Tibial artery (tissue), 4 donors: ENCODE measurements around the gene SDC3.

Experiments
- DNase-seq, 2 donors: peaks; one replicate each; pipeline ENCODE4 v3.0.0-alpha.2; 2019
- H3K27ac ChIP-seq, 2 donors: fragments of 200-600 bp; sonication (generic) in 1 of 2; 1 replicate in 1 of 2; 2 replicates in 1 of 2; pipeline ENCODE4 v1.5.1; 2018 to 2019; ENCODE audit warnings: mild to moderate bottlenecking in 1 of 2
- H3K27me3 ChIP-seq, 2 donors: fragments of 200-600 bp; sonication (generic) in 1 of 2; one replicate each; pipeline versions ENCODE4 v1.5.1 to v1.6.0; 2016 to 2019
- H3K36me3 ChIP-seq, 3 donors: fragments of 200-600 bp; sonication (generic) in 2 of 3; one replicate each; pipeline ENCODE4 v1.5.1; 2016 to 2019; ENCODE audit warnings: mild to moderate bottlenecking in 2 of 3
- H3K4me1 ChIP-seq, 4 donors: fragments of 200-600 bp; sonication (generic) in 2 of 4; 1 replicate in 3 of 4; 2 replicates in 1 of 4; pipeline ENCODE4 v1.5.1; 2016 to 2019
- H3K4me3 ChIP-seq, 2 donors: fragments of 200-600 bp; sonication (generic) in 1 of 2; 1 replicate in 1 of 2; 2 replicates in 1 of 2; pipeline ENCODE4 v1.5.1; 2018 to 2019; ENCODE audit warnings: mild to moderate bottlenecking in 2 of 2
- H3K9me3 ChIP-seq, 3 donors: fragments of 200-600 bp; sonication (generic) in 1 of 3; one replicate each; pipeline ENCODE4 v1.5.1; 2016 to 2019
- CTCF ChIP-seq, 2 experiments: fragments of 200-600 bp in 1 of 2; fragments of 450-650 bp in 1 of 2; IDR thresholded peaks; one replicate each; pipeline ENCODE4 v1.5.1; 2017 to 2019; ENCODE audit warnings: antibody characterized with exemption in 2 of 2, mild to moderate bottlenecking in 1 of 2, moderate library complexity in 1 of 2
- intact Hi-C: fragments of 100-400 bp; cut with DNase I; formaldehyde crosslinking; loops from one replicate; pipeline ENCODE4 v1.15.0; 2023; ENCODE audit warnings: low total_unique reads

The SDC3 gene

GRCh38 chr1:30850607-30851006 lies 58.0 kb downstream of the SDC3 start:
- no peak overlapping the region for H3K27ac ChIP-seq

GRCh38 chr1:30848130-30848529 lies 60.4 kb downstream of the SDC3 start:
- no peak for DNase-seq
- Histone ChIP-seq H3K9me3 (no peaks in the 10 kb centered on the region), H3K27ac (no peak overlapping the region), H3K4me3 (no peak overlapping the region), H3K36me3 (no peaks in the 10 kb centered on the region), H3K4me1 (peaks cover 0 to 12% (median 0%) of the 10 kb centered on the region in 4 donors), H3K27me3 (peaks cover 0 to 18% of the 10 kb centered on the region in 2 donors)
- intact Hi-C loops = no loop called here
- TF ChIP-seq CTCF (IDR thresholded peaks at IDR 0.05) = no peak

More at GRCh38 chr1:30850607-30851006, 58.0 kb downstream of the SDC3 start:
- Histone ChIP-seq H3K36me3 (no peaks in the 10 kb centered on the region), H3K4me1 (peaks cover 0 to 11% (median 0%) of the 10 kb centered on the region in 4 donors), H3K4me3 (no peak overlapping the region), H3K27me3 (peaks cover 0 to 13% of the 10 kb centered on the region in 2 donors), H3K9me3 (no peaks in the 10 kb centered on the region)
- intact Hi-C loops = no loop called here
- no peak for DNase-seq
- TF ChIP-seq CTCF (IDR thresholded peaks at IDR 0.05) = no peak

- Histone ChIP-seq H3K4me1 (peaks cover 0 to 12% (median 0%) of the 10 kb centered on the region in 4 donors), H3K9me3 (no peaks in the 10 kb centered on the region), H3K27me3 (peaks cover 0 to 18% of the 10 kb centered on the region in 2 donors), H3K27ac (no peak overlapping the region), H3K4me3 (no peak overlapping the region), H3K36me3 (no peaks in the 10 kb centered on the region)
- no peak for TF ChIP-seq CTCF (IDR thresholded peaks at IDR 0.05)
- intact Hi-C loops = no loop called here
- DNase-seq = peak; percentile 70 to 83
Measured at GRCh38 chr1:30847358-30847972, 61.1 kb downstream of the SDC3 start.

GRCh38 chr1:30846587-30846986 lies 62.0 kb downstream of the SDC3 start:
- no peaks in the 10 kb centered on the region for H3K9me3 ChIP-seq
- no peak overlapping the region for H3K4me3 ChIP-seq
- peaks cover 0 to 18% of the 10 kb centered on the region in 2 donors for H3K27me3 ChIP-seq
- no peaks in the 10 kb centered on the region for H3K36me3 ChIP-seq
- no peak for TF ChIP-seq CTCF (IDR thresholded peaks at IDR 0.05)
- DNase-seq = no peak
- H3K27ac ChIP-seq = no peak overlapping the region
- intact Hi-C loops = no loop called here
- H3K4me1 ChIP-seq = peaks cover 0 to 12% (median 0%) of the 10 kb centered on the region in 4 donors

- H3K36me3 ChIP-seq = no peaks in the 10 kb centered on the region
- peaks cover 0 to 12% (median 0%) of the 10 kb centered on the region in 4 donors for H3K4me1 ChIP-seq
- H3K27ac ChIP-seq = no peak overlapping the region
- H3K4me3 ChIP-seq = no peak overlapping the region
- DNase-seq = no peak
- no peaks in the 10 kb centered on the region for H3K9me3 ChIP-seq
- no peak for TF ChIP-seq CTCF (IDR thresholded peaks at IDR 0.05)
- peaks cover 0 to 18% of the 10 kb centered on the region in 2 donors for H3K27me3 ChIP-seq
- intact Hi-C loops = no loop called here
Measured at GRCh38 chr1:30845904-30846290, 62.7 kb downstream of the SDC3 start.
